ENCODE results near the gene NUB1. TPM values are rescaled to one million over a fixed set of nuclear protein-coding genes. Genes with fewer than 3 reads are reported as not detected.

NUB1 gene
- total RNA-seq, 1 experiment from 2014 or later, result 39.5 TPM

- peak; percentile 69 for DNase-seq (ENCODE audit: low spot score)
These were observed 62.8 kb downstream of the NUB1 start for GRCh38 chr7:151404216-151405011.

- DNase-seq (ENCODE audit: low spot score), result no peak
These were observed 63.4 kb downstream of the NUB1 start for GRCh38 chr7:151405056-151405455.

- no peak for DNase-seq (ENCODE audit: low spot score)
These were observed 64.0 kb downstream of the NUB1 start for GRCh38 chr7:151405588-151405987.

- no peak for DNase-seq (ENCODE audit: low spot score)
These were observed 64.7 kb downstream of the NUB1 start for GRCh38 chr7:151406051-151406875.

GRCh38 chr7:151406886-151407583, 65.4 kb downstream of the NUB1 start:
- no peak for DNase-seq (ENCODE audit: low spot score)

- no peak for DNase-seq (ENCODE audit: low spot score)
These were observed 66.9 kb downstream of the NUB1 start for GRCh38 chr7:151408498-151408838.

GRCh38 chr7:151408839-151409666, 67.4 kb downstream of the NUB1 start:
- DNase-seq (ENCODE audit: low spot score), result peak; percentile 81

- no peak for DNase-seq (ENCODE audit: low spot score)
These were observed 68.2 kb downstream of the NUB1 start, which contains the start of gene WDR86 for GRCh38 chr7:151409667-151410404. Gene WDR86 (minus strand): TSS chr7:151410038. CDS start chr7:151409589, 449 bp downstream.

GRCh38 chr7:151410405-151411390, 69.1 kb downstream of the NUB1 start:
- DNase-seq (ENCODE audit: low spot score), result no peak

GRCh38 chr7:151411551-151411950, 69.9 kb downstream of the NUB1 start:
- DNase-seq (ENCODE audit: low spot score), result no peak

- DNase-seq (ENCODE audit: low spot score), result no peak
These were observed 70.7 kb downstream of the NUB1 start for GRCh38 chr7:151412318-151412717.

- no peak for DNase-seq (ENCODE audit: low spot score)
These were observed 71.6 kb downstream of the NUB1 start for GRCh38 chr7:151413241-151413640.

GRCh38 chr7:151415375-151416105, 73.9 kb downstream of the NUB1 start:
- DNase-seq (ENCODE audit: low spot score), result no peak

- no peak for DNase-seq (ENCODE audit: low spot score)
These were observed 74.7 kb downstream of the NUB1 start for GRCh38 chr7:151416112-151416940.

GRCh38 chr7:151416941-151417315, 75.3 kb downstream of the NUB1 start:
- no peak for DNase-seq (ENCODE audit: low spot score)

- no peak for DNase-seq (ENCODE audit: low spot score)
These were observed 78.5 kb downstream of the NUB1 start for GRCh38 chr7:151420144-151420543.

GRCh38 chr7:151422212-151422611, 80.6 kb downstream of the NUB1 start:
- DNase-seq (ENCODE audit: low spot score), result no peak

GRCh38 chr7:151423226-151423625, 81.6 kb downstream of the NUB1 start:
- DNase-seq (ENCODE audit: low spot score), result no peak

Data from HT-29 (cell line).